Inflammatory macrophage treated with lipopolysaccharide for 1 hour (primary cell): ENCODE measurements around the gene KCNMB4.

Experiments
- DNase-seq, 2 donors: peaks; one replicate each; pipeline ENCODE4 v3.0.0-alpha.2; 2020 to 2022

KCNMB4 gene

DNA sequence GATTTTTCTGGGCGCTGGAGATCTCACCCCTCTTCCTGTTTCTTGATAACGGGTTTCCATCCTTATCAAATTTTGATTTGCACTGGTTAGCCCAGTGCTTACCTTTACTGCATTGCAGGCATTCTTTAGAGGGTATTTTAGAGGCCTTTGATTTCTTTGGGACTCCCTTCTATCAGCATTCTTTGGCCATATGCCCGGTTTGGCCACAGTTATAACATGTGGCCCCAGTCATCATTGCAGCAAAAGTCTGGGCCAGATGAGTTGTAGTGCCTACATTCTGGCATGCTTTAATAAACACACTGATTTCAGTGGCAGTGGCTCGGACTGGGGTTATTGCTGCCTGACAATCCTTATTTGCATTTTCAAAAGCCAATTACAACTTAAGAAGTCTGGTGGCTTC lies 82.3 kb downstream of the KCNMB4 start:
- DNase-seq, result no peak

DNA sequence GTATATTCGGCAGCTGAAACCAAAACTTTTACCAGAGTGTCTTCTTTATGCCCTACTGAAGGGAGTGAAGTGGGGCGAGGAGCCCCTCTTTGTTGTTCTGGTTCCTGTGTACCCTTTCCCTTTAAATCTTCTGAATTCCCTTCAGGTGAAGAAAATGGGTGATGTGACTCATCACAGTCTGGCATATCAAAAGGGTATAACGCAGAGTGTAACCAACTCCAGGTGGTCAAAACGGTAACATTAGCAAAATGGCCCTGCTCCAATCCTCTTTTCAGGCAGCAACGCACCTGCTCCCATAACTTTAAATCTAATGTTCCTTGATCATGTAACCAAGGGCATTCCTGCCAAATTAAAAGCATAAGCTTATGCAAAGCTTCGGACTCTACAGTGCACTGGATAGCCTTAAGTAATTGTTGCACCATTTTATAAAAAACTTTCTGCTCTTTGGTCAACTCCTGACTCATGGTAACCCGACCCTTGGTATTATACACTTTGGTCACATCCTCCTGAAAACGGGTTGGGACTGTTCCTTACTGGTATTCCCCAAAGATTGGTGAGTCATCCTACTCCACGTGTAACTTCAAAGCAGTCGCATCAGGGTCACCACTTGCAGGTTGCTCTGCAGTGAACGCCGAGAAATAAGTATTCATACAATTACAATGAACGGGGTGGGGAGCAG lies 83.1 kb downstream of the KCNMB4 start:
- no peak for DNase-seq

DNA sequence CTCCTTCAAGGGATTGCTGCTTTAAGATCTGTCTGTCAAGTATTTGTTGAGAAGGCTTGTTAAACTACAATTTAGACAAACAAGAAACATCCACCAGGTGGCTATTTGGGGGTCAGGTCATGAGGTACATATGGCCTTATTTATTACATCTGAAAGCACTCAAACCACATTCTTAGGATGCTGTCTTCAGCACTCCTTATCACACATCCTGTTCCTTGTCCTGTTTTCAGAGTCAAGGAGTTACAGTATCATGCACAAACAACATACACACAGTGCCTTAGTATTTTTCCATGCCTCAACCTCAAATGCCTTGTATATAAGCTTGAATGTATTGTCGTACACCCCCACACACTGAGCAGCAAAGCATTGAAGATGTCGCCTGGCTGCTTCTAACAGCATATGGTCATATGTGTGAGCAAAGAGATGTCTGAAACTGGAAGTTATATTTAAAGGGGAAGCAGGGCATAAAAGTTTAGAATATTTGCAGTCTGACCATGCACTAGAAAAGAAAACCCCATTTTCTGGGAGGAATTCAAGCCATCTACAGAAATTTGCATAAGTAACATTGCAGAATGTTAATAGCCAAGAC lies 83.8 kb downstream of the KCNMB4 start:
- no peak for DNase-seq

DNA sequence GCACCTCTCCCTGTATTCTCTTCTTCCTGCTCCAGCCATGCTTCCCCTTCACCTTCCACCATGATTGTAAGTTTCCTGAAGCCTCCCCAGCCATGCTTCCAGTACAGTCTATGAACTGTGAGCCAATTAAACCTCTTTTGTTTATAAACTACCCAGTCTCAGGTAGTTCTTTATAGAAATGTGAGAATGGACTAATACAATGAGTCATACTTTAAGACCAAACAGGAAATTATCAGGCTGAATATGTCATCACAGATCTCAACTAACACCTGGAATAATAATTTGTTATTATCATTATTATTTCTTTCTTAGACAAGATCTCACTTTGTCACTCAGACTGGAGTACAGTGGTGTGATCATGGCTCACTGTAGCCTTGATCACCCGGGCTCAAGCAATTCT lies 85.4 kb downstream of the KCNMB4 start:
- DNase-seq, result no peak

DNA sequence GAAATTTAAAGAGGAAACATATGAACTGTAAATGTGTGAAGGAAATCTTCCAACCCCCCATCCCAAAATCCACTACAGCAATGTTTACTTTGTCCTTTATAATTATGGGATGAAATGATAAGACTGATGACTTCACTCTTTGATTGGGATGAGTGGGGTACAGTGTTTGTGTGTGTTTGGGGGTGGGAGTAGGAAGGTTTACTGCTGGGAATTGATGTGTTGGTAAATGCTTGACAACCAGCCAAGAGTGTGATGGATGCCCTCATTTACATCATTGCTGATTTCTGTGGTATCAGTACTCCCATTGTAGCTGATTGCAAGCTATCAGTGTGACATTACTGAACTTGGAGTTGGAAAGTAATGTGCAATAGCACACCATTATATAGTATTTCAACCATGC lies 90.9 kb downstream of the KCNMB4 start:
- no peak for DNase-seq

DNA sequence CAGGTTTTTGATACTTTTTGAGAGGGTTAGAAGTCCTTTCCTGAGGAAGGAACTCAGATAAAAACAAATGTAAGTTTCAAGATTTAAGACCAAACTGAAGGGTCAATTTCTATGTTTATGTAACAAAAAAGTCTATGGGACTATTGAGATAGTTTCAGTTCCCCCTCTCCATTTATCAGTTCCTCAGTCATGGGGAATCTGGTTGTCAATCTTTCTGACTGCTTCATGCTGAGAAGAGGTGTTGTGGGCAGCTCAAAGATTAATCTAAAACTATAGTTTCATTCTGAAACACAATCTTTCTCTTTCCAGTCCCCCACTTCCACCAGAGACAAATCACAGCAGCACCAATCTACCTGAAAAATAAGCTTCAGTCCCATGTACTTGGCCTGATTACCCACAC lies 93.7 kb downstream of the KCNMB4 start:
- DNase-seq, result no peak

DNA sequence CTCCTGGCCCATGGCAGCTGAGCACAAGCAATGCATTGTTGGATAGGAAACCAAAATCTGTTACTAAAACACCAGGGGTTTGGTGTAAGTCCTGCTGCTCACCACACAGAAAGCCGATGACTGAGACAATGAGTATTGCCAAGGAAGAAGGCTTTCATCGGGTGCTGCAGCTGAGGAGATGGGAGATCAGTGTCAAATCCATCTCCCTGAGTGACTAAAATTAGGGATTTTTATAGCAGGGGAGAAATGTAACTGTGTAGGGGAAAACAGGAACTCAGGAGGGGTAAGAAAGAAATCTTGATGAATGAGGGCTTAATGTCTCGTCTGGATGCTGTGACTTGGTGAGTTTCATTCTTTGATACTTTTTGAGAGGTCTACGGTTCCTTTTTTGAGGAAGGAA lies 97.9 kb downstream of the KCNMB4 start:
- DNase-seq, result no peak

DNA sequence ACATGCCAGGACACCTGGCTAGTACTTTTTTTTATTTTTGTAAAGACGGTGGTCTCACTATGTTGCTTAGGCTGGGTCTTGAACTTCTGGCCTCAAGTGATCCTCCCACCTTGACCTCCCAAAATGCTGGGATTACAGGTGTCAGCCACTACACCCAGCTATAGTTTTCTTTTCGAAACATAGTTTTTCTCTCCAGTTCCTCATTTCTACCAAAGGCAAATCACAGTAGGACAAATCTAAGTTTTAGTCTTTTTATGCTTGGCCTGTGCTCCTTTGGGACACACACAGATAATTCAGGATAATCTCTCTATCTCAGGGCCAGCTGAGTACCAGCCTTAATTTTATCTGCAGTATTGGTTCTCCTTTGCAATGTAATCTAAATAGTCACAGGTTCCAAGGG lies 100.7 kb downstream of the KCNMB4 start:
- DNase-seq, result no peak

DNA sequence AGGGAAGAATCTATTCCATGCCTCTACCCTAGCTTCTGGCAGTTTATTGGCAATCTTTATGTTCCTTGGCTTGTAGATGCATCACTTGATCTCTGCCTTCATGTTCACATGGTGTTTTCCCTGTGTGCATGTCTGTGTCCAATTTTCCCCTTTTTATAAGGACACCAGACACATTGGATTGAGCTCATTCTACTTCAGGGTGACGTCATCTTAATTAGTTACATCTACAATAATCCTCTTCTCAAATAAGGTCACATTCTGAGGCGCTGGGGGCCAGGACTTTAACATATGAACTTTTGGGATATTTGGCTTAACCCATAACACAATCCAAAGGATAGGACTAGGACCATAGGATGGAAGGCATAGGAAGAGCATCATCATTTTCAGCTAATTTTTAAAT lies 101.4 kb downstream of the KCNMB4 start:
- DNase-seq, result no peak

DNA sequence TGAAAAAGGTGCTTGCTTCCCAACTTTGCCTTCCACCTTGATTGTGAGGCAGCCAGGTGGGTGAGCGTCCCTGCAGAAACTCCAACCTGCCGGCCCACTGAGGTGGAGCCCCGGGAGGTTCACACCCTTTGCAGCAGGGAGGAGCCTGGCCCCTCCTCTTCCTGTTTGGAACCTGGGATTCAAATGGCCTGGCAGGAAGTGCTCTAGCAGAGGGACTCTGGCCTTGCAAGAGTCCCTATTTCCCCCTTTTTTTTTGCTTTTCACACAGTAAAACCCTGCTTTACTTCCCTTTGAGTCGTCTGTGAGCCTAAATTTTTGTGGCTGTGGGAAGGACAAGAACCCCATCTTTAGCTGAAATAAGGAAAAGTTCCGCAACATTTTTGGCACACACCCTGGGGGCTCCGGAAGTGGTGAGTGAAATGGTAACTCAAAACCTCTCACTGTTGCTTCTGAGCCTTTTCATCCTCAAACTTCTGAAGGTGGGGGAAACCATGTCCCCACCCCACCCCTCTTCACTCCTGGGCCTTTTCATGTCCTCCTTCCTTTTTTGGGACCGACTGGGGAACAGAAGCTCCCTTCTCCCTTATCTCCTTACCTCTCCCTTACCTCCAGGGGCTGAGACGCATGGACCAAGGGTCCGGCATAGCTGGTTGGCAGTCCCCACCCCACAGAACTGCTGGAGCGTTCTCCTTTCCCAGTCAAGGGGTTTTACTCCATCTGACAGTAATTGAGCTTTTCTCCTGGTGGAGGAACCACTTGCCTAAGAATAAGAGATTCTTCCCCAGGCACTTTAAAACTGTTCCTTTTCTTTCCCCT lies 102.0 kb downstream of the KCNMB4 start:
- DNase-seq, result no peak

DNA sequence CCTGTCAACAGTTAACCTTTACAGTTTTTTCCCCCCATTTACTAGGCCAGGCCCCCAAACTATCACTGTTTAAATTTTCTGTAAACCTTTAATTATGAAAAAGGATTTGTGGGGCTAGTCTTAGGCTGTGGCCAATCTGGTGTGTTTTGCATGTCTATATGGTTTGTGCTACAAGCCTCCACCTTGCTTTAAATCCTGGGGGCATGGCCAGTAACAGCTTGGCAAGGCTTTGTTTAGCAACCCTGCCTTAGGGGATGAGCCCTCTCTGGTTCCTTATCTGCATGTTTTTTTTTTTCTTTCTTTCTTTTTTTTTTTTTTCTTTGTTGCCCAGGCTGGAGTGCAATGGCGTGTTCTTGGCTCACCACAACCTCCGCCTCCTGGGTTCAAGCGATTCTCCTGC lies 102.7 kb downstream of the KCNMB4 start:
- no peak for DNase-seq

DNA sequence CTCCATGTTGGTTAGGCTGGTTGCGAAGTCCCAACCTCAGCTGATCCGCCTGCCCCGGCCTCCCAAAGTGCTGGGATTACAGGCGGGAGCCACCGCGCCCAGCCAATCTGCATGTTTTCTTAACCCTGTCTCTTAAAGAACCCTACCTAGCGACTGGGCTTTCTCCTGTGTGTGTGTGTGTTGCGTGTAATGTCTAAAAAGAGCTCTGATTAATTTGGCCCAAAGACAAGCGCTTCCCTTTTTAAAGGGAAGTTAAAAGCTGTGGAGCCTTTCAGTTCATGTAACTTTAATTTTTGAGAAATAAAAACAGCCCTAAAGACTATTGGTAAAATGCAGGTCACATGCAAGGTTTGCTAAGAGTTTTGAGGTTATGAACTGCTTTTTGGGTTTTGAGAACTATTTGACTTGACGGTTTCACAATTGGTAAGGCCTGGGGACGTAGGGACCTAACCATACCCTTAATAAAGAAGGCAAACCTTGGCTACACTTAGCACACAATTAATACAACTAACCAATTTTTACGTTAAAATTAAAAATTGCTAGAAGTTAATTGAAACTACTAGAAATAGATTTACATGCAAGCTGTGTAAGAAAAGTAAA lies 103.2 kb downstream of the KCNMB4 start:
- DNase-seq, result no peak

DNA sequence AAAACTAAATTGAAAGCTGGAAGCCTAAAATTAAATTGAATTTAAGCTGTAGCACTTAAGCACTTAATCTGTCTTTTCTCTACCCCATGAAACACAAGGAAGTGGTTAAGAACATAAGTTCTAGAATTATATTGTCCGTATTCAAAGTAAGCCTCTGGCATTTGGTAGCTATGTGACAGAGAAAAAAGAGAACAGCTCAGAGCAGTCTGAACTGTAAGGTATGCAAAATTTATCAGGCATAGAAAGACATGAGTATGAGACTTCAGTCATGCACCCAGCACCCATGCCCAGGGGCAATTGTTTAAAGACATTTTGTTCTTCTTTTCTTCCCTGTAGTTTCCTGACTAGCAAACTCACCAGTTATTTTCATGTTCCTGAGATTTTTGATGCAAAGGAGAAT lies 116.7 kb downstream of the KCNMB4 start:
- no peak for DNase-seq
